GM19372 (cell line): ENCODE results near the gene ZNF333.
"Not testable (repeated sequence)": the region's sequence is repeated elsewhere in the genome, so short reads cannot be mapped to it uniquely, and the experiment has no call there.

Experiments
- ATAC-seq: cut with Tn5 transposase; IDR thresholded peaks from one replicate; pipeline ENCODE4 v1.9.1; 2021; ENCODE audit warnings: mild to moderate bottlenecking, low read depth, moderate library complexity; ENCODE audit not compliant: unreplicated experiment

The ZNF333 gene

DNA sequence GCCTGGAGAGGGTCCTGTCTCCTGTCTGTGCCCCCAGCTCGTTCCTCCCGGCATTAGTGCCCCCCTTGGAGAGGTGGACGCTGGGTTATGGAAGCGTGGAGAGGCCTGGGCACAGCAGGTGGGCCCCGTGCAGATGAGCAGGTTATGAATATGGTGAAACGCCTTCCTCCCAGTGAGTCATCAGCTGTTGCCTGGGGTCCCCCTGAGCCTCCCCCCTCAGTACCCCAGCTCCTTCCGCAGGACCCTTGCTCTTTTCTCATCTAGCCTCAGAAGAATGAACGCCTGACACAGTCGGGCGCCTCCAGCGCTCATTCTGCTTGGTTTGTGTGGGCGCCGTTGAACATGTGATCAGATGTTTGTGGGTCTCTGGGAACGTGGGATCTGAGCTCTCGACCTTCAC lies 76.0 kb downstream of the ZNF333 start:
- not testable (repeated sequence) for ATAC-seq

DNA sequence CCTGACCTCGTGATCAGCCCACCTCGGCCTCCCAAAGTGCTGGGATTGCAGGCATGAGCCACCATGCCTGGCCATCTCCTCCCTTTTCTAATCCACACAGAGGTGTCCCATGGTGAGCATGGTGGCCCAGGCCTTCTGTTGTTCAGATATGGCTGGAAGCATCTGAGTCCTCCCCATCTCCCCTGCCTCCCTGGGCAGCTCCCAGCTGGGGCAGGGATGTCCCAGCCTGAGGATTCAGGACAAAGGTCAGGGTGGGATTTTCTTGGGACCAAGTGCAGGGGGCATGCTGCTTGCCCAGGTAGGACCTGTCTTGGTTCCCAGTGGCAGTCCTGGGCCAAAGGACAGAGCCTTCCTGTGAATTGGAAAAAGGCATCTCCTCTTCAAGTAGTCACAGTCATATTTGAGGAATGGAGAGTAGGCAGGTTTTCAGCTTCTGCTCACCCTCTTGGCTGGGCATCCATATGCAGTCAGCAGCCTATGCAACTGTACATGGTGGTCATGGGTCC lies 77.7 kb downstream of the ZNF333 start:
- ATAC-seq = no peak

DNA sequence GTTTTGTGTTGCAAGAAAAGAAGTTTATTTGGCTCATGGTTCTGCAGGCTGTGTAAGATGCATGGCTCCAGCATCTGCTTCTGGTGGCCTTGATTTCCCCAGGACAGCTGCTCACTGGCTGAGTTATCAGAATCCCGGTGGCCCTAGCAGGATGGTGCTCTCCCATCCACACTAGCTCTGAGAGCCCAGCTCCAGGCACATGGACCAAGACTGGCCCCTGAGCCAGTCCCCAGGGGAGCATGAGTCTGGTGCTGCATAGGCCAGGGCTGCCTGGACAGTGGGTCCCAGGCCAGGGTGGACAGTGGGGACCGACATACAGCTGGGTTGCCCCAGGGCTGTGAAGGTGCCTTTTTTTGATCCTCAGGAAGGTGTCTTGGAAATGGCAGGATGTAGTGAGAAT lies 78.2 kb downstream of the ZNF333 start:
- ATAC-seq = no peak

DNA sequence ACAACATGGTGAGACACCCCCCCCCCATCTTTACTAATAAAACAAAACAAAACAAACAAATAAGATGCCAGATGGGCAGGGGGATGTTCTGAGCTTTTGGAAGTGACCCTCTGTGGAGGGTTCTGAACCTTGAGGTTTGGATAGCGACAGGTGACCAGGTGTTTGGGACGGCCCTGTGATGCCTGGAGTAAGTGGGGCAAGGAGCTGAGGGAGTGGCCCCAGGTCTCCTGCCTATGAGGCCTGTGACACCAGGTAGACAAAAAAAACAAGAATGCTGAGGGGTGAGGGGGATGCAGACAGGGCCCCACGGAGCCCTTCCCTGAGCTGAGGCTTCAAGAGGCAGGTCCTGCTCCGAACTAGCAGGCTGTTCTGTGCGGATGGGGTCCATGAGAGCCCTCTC lies 79.4 kb downstream of the ZNF333 start:
- ATAC-seq = no peak

DNA sequence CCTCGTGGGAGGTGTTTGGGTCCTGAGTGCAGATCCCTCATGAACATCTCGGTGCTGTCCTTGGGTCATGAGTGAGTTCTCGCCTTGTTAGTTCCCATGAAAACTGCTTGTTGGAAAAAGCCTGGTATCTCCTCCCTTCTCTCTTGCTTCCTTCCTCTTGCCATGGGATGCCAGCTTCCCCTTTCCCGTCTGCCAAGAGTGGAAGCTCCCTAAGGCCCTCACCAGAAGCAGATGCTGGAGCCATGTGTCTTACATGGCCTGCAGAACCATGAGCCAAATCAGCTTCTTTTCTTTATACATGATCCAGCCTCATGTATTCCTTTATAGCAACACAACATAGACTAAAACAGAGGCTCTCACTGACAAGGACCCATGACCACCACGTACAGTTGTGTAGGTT lies 80.3 kb downstream of the ZNF333 start:
- ATAC-seq = no peak

DNA sequence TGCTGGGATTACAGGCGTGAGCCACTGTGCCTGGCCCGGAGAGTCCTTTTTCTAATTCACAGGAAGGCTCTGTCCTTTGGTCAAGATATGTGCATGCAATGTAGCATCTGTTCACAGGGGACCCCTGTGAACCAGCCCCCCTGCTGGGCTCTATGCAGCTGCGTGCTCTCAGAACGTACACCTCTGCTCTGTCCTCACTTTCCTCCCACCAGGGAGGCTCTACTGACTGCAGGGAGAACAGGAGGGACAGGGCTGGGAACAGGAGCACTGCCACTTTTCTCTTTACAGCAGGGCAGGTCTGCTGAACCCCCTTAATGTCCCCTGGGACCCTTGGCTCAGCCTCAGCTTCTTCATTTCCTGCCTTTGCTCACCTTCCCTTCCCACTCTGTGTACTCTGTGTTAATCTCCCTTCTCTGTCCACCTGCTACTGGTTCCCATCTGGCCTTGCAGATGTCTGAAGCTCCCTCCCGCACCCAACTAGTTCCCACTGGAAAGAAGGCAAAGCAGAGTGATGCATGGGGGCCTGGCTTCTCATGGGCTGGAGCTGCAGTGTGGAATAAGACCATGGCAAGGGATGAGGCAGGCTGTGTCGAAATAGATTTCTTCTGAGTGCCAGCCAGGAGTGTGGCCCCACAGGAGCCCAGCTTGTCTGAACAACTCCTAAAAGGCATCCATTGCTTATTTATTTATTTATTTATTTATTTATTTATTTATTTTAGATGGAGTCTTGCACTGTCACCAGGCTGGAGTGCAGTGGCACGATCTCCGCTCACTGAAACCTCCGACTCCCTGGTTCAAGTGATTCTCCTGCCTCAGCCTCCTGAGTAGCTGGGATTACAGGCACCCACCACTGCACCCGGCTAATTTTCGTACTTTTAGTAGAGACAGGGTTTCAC lies 81.3 kb downstream of the ZNF333 start:
- ATAC-seq = no peak

DNA sequence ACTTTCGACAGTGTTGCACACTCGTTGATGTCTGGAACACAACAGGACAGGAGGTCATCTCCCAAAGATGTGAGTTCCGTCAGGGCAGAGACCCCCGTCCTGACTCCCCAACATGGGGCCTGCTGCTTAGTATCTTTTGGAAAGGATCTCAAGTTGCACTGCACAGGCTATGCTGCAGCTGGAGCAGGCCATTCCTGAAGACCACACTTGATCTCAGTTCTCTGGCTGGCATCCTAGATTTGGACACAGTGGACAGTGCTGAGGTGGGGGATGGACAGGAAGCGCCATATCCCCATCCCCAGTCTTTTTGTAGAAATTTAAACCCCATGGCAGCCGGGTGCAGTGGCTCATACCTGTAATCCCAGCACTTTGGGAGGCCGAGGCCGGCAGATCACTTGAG lies 82.6 kb downstream of the ZNF333 start:
- ATAC-seq = no peak

DNA sequence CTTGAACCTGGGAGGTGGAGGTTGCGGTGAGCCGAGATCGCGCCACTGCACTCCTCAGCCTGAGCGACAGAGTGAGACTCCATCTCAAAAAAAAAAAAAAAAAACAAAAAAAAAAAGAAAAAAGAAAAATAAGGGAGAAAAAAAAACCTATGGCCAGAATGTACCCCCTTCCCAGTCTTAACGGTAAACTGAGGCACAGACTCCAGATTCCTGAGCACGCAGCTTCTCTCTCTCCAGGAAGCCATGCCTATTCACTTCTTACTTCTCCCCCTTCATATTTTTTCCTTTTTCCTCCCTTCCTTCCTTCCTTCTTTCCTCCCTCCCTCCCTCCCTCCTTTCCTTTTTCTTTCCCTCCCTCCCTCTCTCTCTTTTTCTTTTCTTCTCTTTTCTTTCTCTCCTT lies 83.1 kb downstream of the ZNF333 start:
- ATAC-seq = no peak

DNA sequence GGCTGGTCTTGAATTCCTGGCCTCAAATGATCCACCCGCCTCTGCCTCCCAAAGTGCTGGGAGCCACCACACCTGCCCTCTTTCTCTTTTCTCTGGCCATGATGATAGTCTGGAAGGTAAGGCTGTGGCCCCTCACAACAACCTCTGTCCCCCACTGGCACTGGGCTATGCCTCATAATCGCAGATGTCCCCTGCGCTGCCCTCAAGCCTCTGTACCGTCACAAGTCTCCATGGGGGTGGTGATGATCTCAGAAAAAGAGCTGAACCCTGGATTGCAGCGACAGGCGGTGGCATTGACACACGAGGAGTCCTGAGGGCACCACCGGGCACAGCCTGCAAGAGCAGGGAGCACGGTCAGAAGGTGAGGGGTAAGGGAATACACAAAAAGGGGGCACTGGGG lies 83.9 kb downstream of the ZNF333 start:
- ATAC-seq = not testable (repeated sequence)

DNA sequence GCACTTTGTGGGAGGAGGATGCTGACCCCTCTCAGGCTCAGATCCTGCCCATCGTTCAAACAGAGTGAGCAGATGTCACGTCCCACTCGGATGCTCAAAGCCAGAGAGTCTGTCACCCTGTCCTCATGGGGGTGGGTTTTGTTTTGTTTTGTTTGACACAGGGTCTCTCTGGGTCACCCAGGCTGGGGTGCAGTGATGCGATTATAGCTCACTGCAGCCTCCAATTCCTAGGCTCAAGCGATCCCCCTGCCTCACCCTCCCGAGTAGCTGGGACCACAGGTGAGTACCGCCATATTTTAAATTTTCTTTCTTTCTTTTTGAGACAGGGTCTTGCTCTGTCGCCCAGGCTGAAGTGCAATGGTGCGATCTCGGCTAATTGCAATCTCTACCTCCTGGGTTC lies 84.5 kb downstream of the ZNF333 start:
- ATAC-seq = no peak

DNA sequence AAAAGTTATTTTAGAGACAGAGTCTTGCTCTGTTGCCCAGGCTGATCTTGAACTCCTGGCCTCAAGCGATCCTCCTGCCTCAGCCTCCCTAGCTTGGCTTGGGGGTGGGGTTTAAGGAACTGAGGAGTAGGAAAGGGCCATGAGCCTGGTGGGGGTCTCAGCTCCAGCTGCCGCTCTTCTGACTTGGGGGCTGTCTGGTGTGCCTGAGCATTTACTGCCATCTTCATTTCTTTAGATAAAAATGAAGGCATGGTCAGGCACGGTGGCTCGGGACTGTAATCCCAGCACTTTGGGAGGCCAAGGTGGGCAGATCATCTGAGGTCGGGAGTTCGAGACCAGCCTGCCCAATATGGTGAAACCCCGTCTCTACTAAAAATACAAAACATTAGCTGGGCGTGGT lies 85.5 kb downstream of the ZNF333 start:
- not testable (repeated sequence) for ATAC-seq

DNA sequence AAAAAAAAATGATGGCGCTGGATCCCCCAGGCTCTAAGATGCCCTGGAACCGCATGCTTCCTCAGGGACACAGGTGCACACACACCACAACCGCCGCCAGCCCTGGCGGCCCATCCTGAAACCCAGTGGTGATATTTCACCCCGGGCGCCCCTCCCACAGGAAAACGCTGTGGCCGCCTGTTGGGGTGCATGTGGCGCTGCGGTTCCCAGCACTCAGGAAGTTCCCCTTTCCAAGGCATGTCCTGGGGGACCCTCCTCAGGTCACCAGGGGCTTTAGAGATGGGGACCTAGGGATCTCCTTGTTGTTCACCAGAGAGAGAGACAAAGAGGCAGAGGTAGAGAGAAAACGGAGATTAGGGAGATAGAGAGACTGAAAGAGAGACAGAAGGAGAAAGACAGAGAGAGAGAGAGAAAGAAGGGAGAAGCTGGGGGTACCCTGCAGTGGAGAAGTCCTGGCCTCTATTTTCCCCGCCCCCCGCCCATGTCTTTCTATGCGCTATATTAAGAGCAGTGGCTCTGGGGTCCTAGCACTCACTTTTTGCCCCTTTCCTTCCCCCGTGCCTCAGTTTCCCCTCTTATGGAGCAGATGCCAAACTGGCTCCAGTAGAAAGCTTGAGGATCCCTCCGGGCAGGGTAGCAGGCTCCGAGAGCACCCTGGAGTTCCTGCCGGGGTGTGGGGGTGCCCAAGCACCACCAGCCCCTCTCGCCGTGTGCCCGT lies 86.2 kb downstream of the ZNF333 start:
- ATAC-seq = no peak

DNA sequence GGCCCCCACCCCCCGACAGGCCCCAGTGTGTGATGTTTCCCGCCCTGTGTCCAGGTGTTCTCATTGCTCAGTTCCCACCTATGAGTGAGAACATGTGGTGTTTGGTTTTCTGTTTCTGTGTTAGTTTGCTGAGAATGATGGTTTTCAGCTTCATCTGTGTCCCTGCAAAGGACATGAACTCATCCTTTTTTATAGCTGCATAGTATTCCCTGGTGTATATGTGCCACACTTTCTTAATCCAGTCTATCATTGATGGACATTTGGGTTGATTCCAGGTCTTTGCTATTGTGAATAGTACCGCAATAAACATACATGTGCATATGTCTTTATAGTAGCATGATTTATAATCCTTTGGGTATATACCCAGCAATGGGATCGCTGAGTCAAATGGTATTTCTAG lies 87.8 kb downstream of the ZNF333 start:
- ATAC-seq = not testable (repeated sequence)

DNA sequence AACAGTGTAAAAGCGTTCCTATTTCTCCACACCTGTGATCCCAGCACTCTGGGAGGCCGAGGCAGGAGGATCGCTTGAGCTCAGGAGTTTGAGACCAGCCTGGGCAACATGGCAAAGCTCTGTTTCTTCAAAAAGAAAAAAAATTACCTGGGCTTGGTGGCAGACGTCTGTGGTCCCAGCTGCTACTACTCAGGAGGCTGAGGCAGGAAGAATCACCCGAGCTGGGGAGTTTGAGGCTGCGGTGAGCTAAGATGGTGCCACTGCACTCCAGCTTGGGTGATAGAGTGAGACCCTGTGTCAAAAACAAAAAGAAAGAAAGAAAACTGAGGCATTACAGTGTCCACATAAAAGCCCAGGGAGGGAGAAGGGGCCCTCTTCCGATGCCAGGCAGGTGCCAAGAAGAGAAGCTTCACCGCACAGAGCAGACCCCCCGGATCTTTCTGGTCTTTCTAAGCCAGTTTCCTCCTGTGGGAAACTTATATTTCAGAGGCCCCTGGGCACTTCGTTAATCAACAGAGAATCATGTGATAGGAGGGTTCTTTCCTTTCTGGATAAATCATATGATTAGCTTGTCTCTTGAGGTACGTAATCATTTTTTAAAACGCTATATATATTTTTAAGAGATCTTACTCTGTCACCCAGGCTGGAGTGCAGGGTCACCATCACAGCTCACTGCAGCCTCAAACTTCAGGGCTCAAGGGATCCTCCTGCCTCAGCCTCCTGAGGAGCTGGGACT lies 88.4 kb downstream of the ZNF333 start, which contains the start of gene ADGRE2:
TSS of gene ADGRE2 (minus strand) at position 451 of the 736 bp plus-strand sequence. CDS start 1,804 bp downstream, outside the sequence.
- ATAC-seq = not testable (repeated sequence)

DNA sequence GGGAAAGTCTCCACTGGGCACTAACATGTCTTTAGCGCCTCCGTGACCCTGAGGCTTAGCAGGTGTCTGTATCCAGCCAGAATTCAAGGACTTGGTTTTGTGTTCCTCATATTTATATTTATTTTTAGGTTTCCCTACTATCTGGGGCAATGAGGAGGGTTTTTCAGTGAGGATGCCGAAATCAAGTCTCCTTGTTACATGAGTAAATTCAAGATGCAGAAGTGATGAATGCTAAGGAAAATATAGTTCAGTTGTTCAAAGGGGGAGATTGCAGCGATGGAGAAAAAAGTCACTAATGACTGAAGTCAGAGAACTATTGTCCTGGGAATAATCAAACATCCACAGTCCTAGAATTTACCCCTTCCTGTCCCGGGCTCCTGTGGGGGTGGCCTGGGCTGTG lies 89.3 kb downstream of the ZNF333 start:
- ATAC-seq = no peak

DNA sequence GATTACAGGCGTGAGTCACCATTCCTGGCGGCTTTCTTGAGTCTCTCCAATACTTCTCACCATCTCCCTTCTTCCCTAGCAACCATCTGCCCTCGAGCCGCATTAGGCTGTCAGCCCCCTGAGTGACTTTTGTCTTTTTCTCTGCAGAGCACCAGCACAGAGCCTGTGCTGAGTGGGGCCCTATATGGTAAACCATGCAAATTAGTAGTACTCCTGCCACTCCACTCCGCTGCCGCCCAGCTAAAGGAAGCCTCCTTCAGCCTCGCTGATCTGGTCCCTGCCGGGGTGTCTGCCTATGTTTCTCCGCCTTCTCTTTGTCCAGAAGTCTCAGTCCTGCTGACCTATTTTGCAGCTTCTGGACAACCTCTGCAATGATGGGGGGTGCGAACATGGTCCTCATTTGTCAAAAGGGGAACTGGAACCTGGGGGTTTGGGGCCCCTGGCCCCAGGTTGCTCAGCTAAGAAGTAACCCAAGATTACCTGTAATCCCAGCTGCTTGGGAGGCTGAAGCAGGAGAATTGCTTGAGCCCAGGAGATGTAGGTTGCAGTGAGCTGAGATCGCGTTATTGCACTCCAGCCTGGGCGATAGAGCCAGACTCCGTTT lies 90.9 kb downstream of the ZNF333 start:
- ATAC-seq = not testable (repeated sequence)

DNA sequence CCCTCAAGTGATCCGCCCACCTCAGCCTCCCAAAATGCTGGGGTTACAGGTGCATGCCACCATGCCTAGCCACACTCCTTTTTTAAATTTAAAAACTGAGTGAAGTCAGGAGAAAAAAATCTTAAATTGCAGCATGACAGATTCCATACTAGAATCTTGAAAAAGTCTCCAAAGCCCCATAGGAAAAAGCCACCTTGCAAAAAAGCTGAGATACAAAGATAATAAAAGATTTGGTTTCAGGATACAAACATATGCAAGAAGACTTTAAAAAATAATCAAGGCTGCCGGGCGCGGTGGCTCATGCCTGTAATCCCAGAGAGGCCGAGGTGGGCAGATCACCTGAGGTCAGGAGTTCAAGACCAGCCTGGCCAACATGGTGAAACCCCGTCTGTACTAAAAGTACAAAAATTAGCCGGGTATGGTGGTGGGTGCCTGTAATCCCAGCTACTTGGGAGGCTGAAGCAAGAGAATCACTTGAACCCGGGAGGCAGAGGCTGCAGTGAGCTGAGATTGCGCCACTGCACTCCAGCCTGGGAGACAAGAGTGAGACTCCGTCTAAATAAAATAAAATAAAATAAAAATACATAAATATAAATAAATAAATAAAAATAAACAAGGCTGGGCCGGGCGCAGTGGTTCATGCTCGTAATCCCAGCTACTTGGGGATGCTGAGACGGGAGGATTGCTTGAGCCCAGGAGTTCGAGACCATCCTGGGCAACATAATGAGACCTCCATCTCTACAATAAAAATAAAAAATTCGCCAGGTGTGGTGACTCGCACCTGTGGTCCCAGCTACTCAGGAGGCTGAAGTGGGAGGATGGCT lies 92.1 kb downstream of the ZNF333 start:
- not testable (repeated sequence) for ATAC-seq

DNA sequence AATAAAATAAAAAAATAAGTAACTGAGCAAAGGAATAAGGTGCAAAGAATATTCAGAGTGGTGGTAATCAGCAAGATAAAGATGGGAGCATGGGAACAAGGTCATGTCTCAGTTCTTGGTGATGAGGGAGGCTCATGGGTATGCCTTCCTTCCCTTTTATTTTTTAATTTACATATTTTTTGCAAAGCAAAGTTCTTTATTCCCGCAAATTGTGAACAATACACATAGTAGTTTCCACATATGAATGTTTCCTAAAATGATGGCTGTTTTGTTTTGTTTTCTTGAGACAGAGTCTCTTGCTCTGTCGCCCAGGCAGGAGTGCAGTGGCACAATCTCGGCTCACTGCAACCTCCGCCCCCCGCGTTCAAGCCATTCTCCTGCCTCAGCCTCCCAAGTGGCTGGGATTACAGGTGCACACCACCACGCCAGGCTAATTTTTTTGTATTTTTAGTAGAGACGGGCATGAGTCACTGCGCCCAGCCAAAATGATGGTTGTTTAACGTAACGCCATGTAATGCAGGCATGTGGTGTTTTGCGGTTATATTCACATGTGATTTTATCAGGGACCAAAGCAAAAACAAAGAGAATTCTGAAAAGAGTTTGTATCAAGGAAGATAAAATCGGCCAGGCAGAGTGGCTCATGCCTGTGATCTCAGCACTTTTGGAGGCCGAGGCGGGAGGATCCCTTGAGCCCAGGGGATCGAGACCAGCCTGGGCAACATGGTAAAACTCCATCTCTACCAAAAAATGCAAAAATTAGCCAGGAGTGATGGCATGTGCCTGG lies 93.0 kb downstream of the ZNF333 start:
- ATAC-seq = no peak
